ENCODE data around the gene MBD6.

Gene MBD6

GRCh38 chr12:57534250-57534649, 11.6 kb downstream of the MBD6 start:
- Histone ChIP-seq H3K79me2 (ENCODE audit: control insufficient read depth, insufficient read depth, low read length, unreplicated experiment) (peaks cover 4% of the 10 kb centered on the region), H3K36me3 (ENCODE audit: insufficient read depth, low read length) (peaks cover 16% of the 10 kb centered on the region), H2AFZ (ENCODE audit: low read length, unreplicated experiment) (no peak overlapping the region), H3K27me3 (ENCODE audit: insufficient read depth, low read length) (no peaks in the 10 kb centered on the region), H3K4me1 (ENCODE audit: control insufficient read depth, insufficient read depth, low read length, unreplicated experiment) (no peaks in the 10 kb centered on the region), H3K4me3 (ENCODE audit: low read depth, low read length) (no peak overlapping the region), H3K27ac (ENCODE audit: low read depth, low read length) (no peak overlapping the region)

GRCh38 chr12:57534991-57535543, 12.4 kb downstream of the MBD6 start:
- no peak overlapping the region for H2AFZ ChIP-seq (ENCODE audit: low read length, unreplicated experiment)
- H3K27ac ChIP-seq (ENCODE audit: low read depth, low read length), result no peak overlapping the region
- peaks cover 4% of the 10 kb centered on the region for H3K79me2 ChIP-seq (ENCODE audit: control insufficient read depth, insufficient read depth, low read length, unreplicated experiment)
- no peaks in the 10 kb centered on the region for H3K4me1 ChIP-seq (ENCODE audit: control insufficient read depth, insufficient read depth, low read length, unreplicated experiment)
- H3K27me3 ChIP-seq (ENCODE audit: insufficient read depth, low read length), result no peaks in the 10 kb centered on the region
- H3K4me3 ChIP-seq (ENCODE audit: low read depth, low read length), result no peak overlapping the region
- peaks cover 13% of the 10 kb centered on the region for H3K36me3 ChIP-seq (ENCODE audit: insufficient read depth, low read length)

- H3K36me3 ChIP-seq (ENCODE audit: insufficient read depth, low read length), result peaks cover 14% of the 10 kb centered on the region
- H3K4me3 ChIP-seq (ENCODE audit: low read depth, low read length), result no peak overlapping the region
These were observed 13.4 kb downstream of the MBD6 start for GRCh38 chr12:57535764-57536596.

GRCh38 chr12:57536597-57536942, 13.9 kb downstream of the MBD6 start:
- H3K27ac ChIP-seq (ENCODE audit: low read depth, low read length), result no peak overlapping the region
- no peaks in the 10 kb centered on the region for H3K4me1 ChIP-seq (ENCODE audit: control insufficient read depth, insufficient read depth, low read length, unreplicated experiment)
- H2AFZ ChIP-seq (ENCODE audit: low read length, unreplicated experiment), result no peak overlapping the region
- H3K36me3 ChIP-seq (ENCODE audit: insufficient read depth, low read length), result peaks cover 14% of the 10 kb centered on the region
- no peaks in the 10 kb centered on the region for H3K27me3 ChIP-seq (ENCODE audit: insufficient read depth, low read length)
- no peak overlapping the region for H3K4me3 ChIP-seq (ENCODE audit: low read depth, low read length)
- peaks cover 8% of the 10 kb centered on the region for H3K79me2 ChIP-seq (ENCODE audit: control insufficient read depth, insufficient read depth, low read length, unreplicated experiment)

More at GRCh38 chr12:57535764-57536596, 13.4 kb downstream of the MBD6 start:
- Histone ChIP-seq H3K27me3 (ENCODE audit: insufficient read depth, low read length) (no peaks in the 10 kb centered on the region), H2AFZ (ENCODE audit: low read length, unreplicated experiment) (no peak overlapping the region), H3K79me2 (ENCODE audit: control insufficient read depth, insufficient read depth, low read length, unreplicated experiment) (peaks cover 6% of the 10 kb centered on the region), H3K27ac (ENCODE audit: low read depth, low read length) (no peak overlapping the region), H3K4me1 (ENCODE audit: control insufficient read depth, insufficient read depth, low read length, unreplicated experiment) (no peaks in the 10 kb centered on the region)

- H2AFZ ChIP-seq (ENCODE audit: low read length, unreplicated experiment), result no peak overlapping the region
- H3K4me1 ChIP-seq (ENCODE audit: control insufficient read depth, insufficient read depth, low read length, unreplicated experiment), result peaks cover 9% of the 10 kb centered on the region
- peaks cover 15% of the 10 kb centered on the region for H3K79me2 ChIP-seq (ENCODE audit: control insufficient read depth, insufficient read depth, low read length, unreplicated experiment)
- H3K4me3 ChIP-seq (ENCODE audit: low read depth, low read length), result no peak overlapping the region
- H3K27me3 ChIP-seq (ENCODE audit: insufficient read depth, low read length), result no peaks in the 10 kb centered on the region
- peaks cover 16% of the 10 kb centered on the region for H3K36me3 ChIP-seq (ENCODE audit: insufficient read depth, low read length)
- H3K27ac ChIP-seq (ENCODE audit: low read depth, low read length), result no peak overlapping the region
These were observed 16.6 kb downstream of the MBD6 start for GRCh38 chr12:57539134-57539768.

GRCh38 chr12:57541001-57541400, 18.4 kb downstream of the MBD6 start:
- Histone ChIP-seq H3K4me3 (ENCODE audit: low read depth, low read length) (no peak overlapping the region), H3K4me1 (ENCODE audit: control insufficient read depth, insufficient read depth, low read length, unreplicated experiment) (peaks cover 19% of the 10 kb centered on the region), H2AFZ (ENCODE audit: low read length, unreplicated experiment) (no peak overlapping the region), H3K27ac (ENCODE audit: low read depth, low read length) (no peak overlapping the region), H3K27me3 (ENCODE audit: insufficient read depth, low read length) (no peaks in the 10 kb centered on the region), H3K79me2 (ENCODE audit: control insufficient read depth, insufficient read depth, low read length, unreplicated experiment) (peaks cover 29% of the 10 kb centered on the region), H3K36me3 (ENCODE audit: insufficient read depth, low read length) (peaks cover 16% of the 10 kb centered on the region)

GRCh38 chr12:57541717-57542116, 19.1 kb downstream of the MBD6 start:
- H2AFZ ChIP-seq (ENCODE audit: low read length, unreplicated experiment), result no peak overlapping the region
- H3K27ac ChIP-seq (ENCODE audit: low read depth, low read length), result no peak overlapping the region
- H3K4me1 ChIP-seq (ENCODE audit: control insufficient read depth, insufficient read depth, low read length, unreplicated experiment), result peaks cover 20% of the 10 kb centered on the region
- no peak overlapping the region for H3K4me3 ChIP-seq (ENCODE audit: low read depth, low read length)
- H3K79me2 ChIP-seq (ENCODE audit: control insufficient read depth, insufficient read depth, low read length, unreplicated experiment), result peaks cover 36% of the 10 kb centered on the region
- H3K27me3 ChIP-seq (ENCODE audit: insufficient read depth, low read length), result no peaks in the 10 kb centered on the region
- peaks cover 10% of the 10 kb centered on the region for H3K36me3 ChIP-seq (ENCODE audit: insufficient read depth, low read length)

- Histone ChIP-seq H3K79me2 (ENCODE audit: control insufficient read depth, insufficient read depth, low read length, unreplicated experiment) (peaks cover 39% of the 10 kb centered on the region), H3K27ac (ENCODE audit: low read depth, low read length) (no peak overlapping the region)
These were observed 21.0 kb downstream of the MBD6 start for GRCh38 chr12:57543581-57543980.

GRCh38 chr12:57545809-57546437, 23.3 kb downstream of the MBD6 start:
- Histone ChIP-seq H3K4me1 (ENCODE audit: control insufficient read depth, insufficient read depth, low read length, unreplicated experiment) (peaks cover 27% of the 10 kb centered on the region), H2AFZ (ENCODE audit: low read length, unreplicated experiment) (no peak overlapping the region), H3K36me3 (ENCODE audit: insufficient read depth, low read length) (peaks cover 2% of the 10 kb centered on the region; the same call in 1 of the 2 replicates), H3K27ac (ENCODE audit: low read depth, low read length) (no peak overlapping the region), H3K79me2 (ENCODE audit: control insufficient read depth, insufficient read depth, low read length, unreplicated experiment) (peaks cover 32% of the 10 kb centered on the region), H3K27me3 (ENCODE audit: insufficient read depth, low read length) (peaks cover 8% of the 10 kb centered on the region; the same call in 1 of the 2 replicates), H3K4me3 (ENCODE audit: low read depth, low read length) (peak overlapping the region; percentile 90)

More at GRCh38 chr12:57543581-57543980, 21.0 kb downstream of the MBD6 start:
- Histone ChIP-seq H2AFZ (ENCODE audit: low read length, unreplicated experiment) (no peak overlapping the region), H3K4me1 (ENCODE audit: control insufficient read depth, insufficient read depth, low read length, unreplicated experiment) (peaks cover 20% of the 10 kb centered on the region), H3K4me3 (ENCODE audit: low read depth, low read length) (no peak overlapping the region), H3K36me3 (ENCODE audit: insufficient read depth, low read length) (peaks cover 5% of the 10 kb centered on the region; the same call in 1 of the 2 replicates), H3K27me3 (ENCODE audit: insufficient read depth, low read length) (peaks cover under 1% of the 10 kb centered on the region; the same call in 1 of the 2 replicates)

- peaks cover 8% of the 10 kb centered on the region; the same call in 1 of the 2 replicates for H3K27me3 ChIP-seq (ENCODE audit: insufficient read depth, low read length)
- peaks cover 2% of the 10 kb centered on the region; the same call in 1 of the 2 replicates for H3K36me3 ChIP-seq (ENCODE audit: insufficient read depth, low read length)
- H2AFZ ChIP-seq (ENCODE audit: low read length, unreplicated experiment), result peak within 1 kb of the TSS; percentile 97
- H3K27ac ChIP-seq (ENCODE audit: low read depth, low read length), result peak within 1 kb of the TSS; percentile 48; the same call in 1 of the 2 replicates
- peak within 1 kb of the TSS; percentile 90 for H3K4me3 ChIP-seq (ENCODE audit: low read depth, low read length)
- H3K4me1 ChIP-seq (ENCODE audit: control insufficient read depth, insufficient read depth, low read length, unreplicated experiment), result peaks cover 27% of the 10 kb centered on the region
- peaks cover 30% of the 10 kb centered on the region for H3K79me2 ChIP-seq (ENCODE audit: control insufficient read depth, insufficient read depth, low read length, unreplicated experiment)
These were observed 24.0 kb downstream of the MBD6 start, which contains the start of gene DCTN2 for GRCh38 chr12:57546438-57547287. Gene DCTN2 (minus strand): TSS chr12:57547192. CDS start chr12:57547063, 129 bp downstream.
